Skeletal muscle tissue (tissue), 4 donors: ENCODE results near the gene NT5DC2. TPM values are rescaled to one million over a fixed set of nuclear protein-coding genes. Genes with fewer than 3 reads are reported as not detected.

Experiments used
- H3K27ac ChIP-seq: one replicate; pipeline ENCODE4 v1.7.0; 2013; ENCODE audit warnings: mild to moderate bottlenecking, low read depth, low read length, inconsistent platforms
- H3K27me3 ChIP-seq, 3 donors: one replicate each; pipeline ENCODE4 v1.7.0; 2013; ENCODE audit warnings: low read length in 3 of 3; ENCODE audit not compliant: control insufficient read depth in 3 of 3, insufficient read depth in 3 of 3
- H3K36me3 ChIP-seq, 3 donors: one replicate each; pipeline ENCODE4 v1.7.0; 2013; ENCODE audit warnings: low read length in 3 of 3; ENCODE audit not compliant: control insufficient read depth in 3 of 3, insufficient read depth in 3 of 3
- H3K4me1 ChIP-seq, 3 donors: one replicate each; pipeline ENCODE4 v1.7.0; 2013; ENCODE audit warnings: low read length in 3 of 3, mild to moderate bottlenecking in 3 of 3; ENCODE audit not compliant: control insufficient read depth in 3 of 3, insufficient read depth in 3 of 3
- H3K4me3 ChIP-seq, 3 donors: one replicate each; pipeline ENCODE4 v1.7.0; 2013; ENCODE audit warnings: low read length in 3 of 3
- H3K9ac ChIP-seq, 3 donors: one replicate each; pipeline ENCODE4 v1.7.0; 2013; ENCODE audit warnings: low read length in 3 of 3, mild to moderate bottlenecking in 3 of 3, moderate library complexity in 2 of 3, low read depth in 1 of 3
- H3K9me3 ChIP-seq, 3 donors: one replicate each; pipeline ENCODE4 v1.7.0; 2013; ENCODE audit warnings: low read length in 3 of 3; ENCODE audit not compliant: control insufficient read depth in 3 of 3
- total RNA-seq: library from RNA; depleted of rRNA; stranded (reverse); fragments of >200 nt; gene quantifications from one replicate; pipeline ENCODE4 v1.2.3, GENCODE V29; 2014
- donor health status: Osteomylitis.

Gene NT5DC2
- total RNA-seq, 1 donor from 2014 or later, result 20.9 TPM

- peaks cover 5 to 9% (median 8%) of the 10 kb centered on the region in 3 donors for H3K36me3 ChIP-seq
- no peaks in the 10 kb centered on the region for H3K9me3 ChIP-seq
- peak overlapping the region; percentile 87 to 100 (median 96) for H3K9ac ChIP-seq
- H3K27me3 ChIP-seq, result peaks cover 0 to 3% (median 0%) of the 10 kb centered on the region in 3 donors
- peak overlapping the region; percentile 94 to 98 (median 94) for H3K4me3 ChIP-seq
- peaks cover 33 to 48% (median 35%) of the 10 kb centered on the region in 3 donors for H3K4me1 ChIP-seq
- H3K27ac ChIP-seq, result peak overlapping the region; percentile 93
Observed at GRCh38 chr3:52537726-52538421, 4.2 kb upstream of the NT5DC2 start.

- no peaks in the 10 kb centered on the region for H3K9me3 ChIP-seq
- peaks cover 39 to 55% (median 41%) of the 10 kb centered on the region in 3 donors for H3K4me1 ChIP-seq
Observed at GRCh38 chr3:52537165-52537620, 3.5 kb upstream of the NT5DC2 start.

GRCh38 chr3:52536369-52537164, 2.9 kb upstream of the NT5DC2 start, which contains the start of gene UQCC5:
TSS of gene UQCC5 (plus strand) at chr3:52536605. CDS start at chr3:52536756, 151 bp downstream.
- peaks cover 43 to 61% (median 45%) of the 10 kb centered on the region in 3 donors for H3K4me1 ChIP-seq
- peaks cover 5 to 8% (median 7%) of the 10 kb centered on the region in 3 donors for H3K36me3 ChIP-seq
- no peaks in the 10 kb centered on the region for H3K9me3 ChIP-seq

More at GRCh38 chr3:52537165-52537620, 3.5 kb upstream of the NT5DC2 start:
- H3K27me3 ChIP-seq, result peaks cover 0 to 3% (median 0%) of the 10 kb centered on the region in 3 donors
- peak overlapping the region; percentile 94 to 98 (median 94) for H3K4me3 ChIP-seq
- peak overlapping the region; percentile 87 to 100 (median 96) for H3K9ac ChIP-seq
- H3K36me3 ChIP-seq, result peaks cover 5 to 9% (median 8%) of the 10 kb centered on the region in 3 donors
- H3K27ac ChIP-seq, result peak overlapping the region; percentile 93

GRCh38 chr3:52536112-52536368, 2.4 kb upstream of the NT5DC2 start:
- peaks cover 3 to 8% (median 6%) of the 10 kb centered on the region in 3 donors for H3K36me3 ChIP-seq
- peak overlapping the region; percentile 27 to 50 (median 40) for H3K9ac ChIP-seq
- peaks cover 47 to 65% (median 50%) of the 10 kb centered on the region in 3 donors for H3K4me1 ChIP-seq
- H3K4me3 ChIP-seq, result peak overlapping the region; percentile 58 to 94 (median 62)
- no peaks in the 10 kb centered on the region for H3K9me3 ChIP-seq
- peaks cover 0 to 3% (median 0%) of the 10 kb centered on the region in 3 donors for H3K27me3 ChIP-seq
- peak overlapping the region; percentile 36 for H3K27ac ChIP-seq

More at GRCh38 chr3:52536369-52537164, 2.9 kb upstream of the NT5DC2 start, which contains the start of gene UQCC5:
- peak within 1 kb of the TSS; percentile 93 for H3K27ac ChIP-seq
- peaks cover 0 to 3% (median 0%) of the 10 kb centered on the region in 3 donors for H3K27me3 ChIP-seq
- peak within 1 kb of the TSS; percentile 94 to 98 (median 94) for H3K4me3 ChIP-seq
- H3K9ac ChIP-seq, result peak within 1 kb of the TSS; percentile 87 to 100 (median 96)

- Histone ChIP-seq H3K4me3 (peak overlapping the region in 2 of 3 donors; percentile 62 to 94), H3K9ac (peak overlapping the region; percentile 27 to 50 (median 40)), H3K27me3 (peaks cover 0 to 3% (median 0%) of the 10 kb centered on the region in 3 donors), H3K36me3 (peaks cover 0 to 8% (median 3%) of the 10 kb centered on the region in 3 donors), H3K27ac (peak overlapping the region; percentile 36), H3K9me3 (no peaks in the 10 kb centered on the region), H3K4me1 (peaks cover 52 to 70% (median 55%) of the 10 kb centered on the region in 3 donors)
Observed at GRCh38 chr3:52535411-52536111, 1.9 kb upstream of the NT5DC2 start.

- H3K4me1 ChIP-seq, result peaks cover 60 to 76% (median 62%) of the 10 kb centered on the region in 3 donors
- H3K9ac ChIP-seq, result peak overlapping the region in 2 of 3 donors; percentile 53 to 71
- H3K27me3 ChIP-seq, result peaks cover 0 to 3% (median 0%) of the 10 kb centered on the region in 3 donors
Observed at GRCh38 chr3:52534281-52535183, 875 bp upstream of the NT5DC2 start.

GRCh38 chr3:52532838-52533622, 627 bp downstream of the NT5DC2 start:
- Histone ChIP-seq H3K27ac (no peak overlapping the region), H3K36me3 (peaks cover under 1 to 4% (median 1%) of the 10 kb centered on the region in 3 donors), H3K9ac (peak overlapping the region in 2 of 3 donors; percentile 45 to 69)

More at GRCh38 chr3:52534281-52535183, 875 bp upstream of the NT5DC2 start:
- peak overlapping the region; percentile 23 to 60 (median 60) for H3K4me3 ChIP-seq
- H3K36me3 ChIP-seq, result peaks cover 0 to 8% (median 3%) of the 10 kb centered on the region in 3 donors
- H3K27ac ChIP-seq, result peak overlapping the region; percentile 44
- no peaks in the 10 kb centered on the region for H3K9me3 ChIP-seq

GRCh38 chr3:52532517-52532837, 1.2 kb downstream of the NT5DC2 start:
- peaks cover 42 to 62% (median 53%) of the 10 kb centered on the region in 3 donors for H3K4me1 ChIP-seq
- H3K4me3 ChIP-seq, result peak overlapping the region; percentile 30 to 61 (median 59)
- H3K9me3 ChIP-seq, result no peaks in the 10 kb centered on the region
- H3K36me3 ChIP-seq, result peaks cover 5 to 6% (median 6%) of the 10 kb centered on the region in 3 donors
- H3K9ac ChIP-seq, result peak overlapping the region in 2 of 3 donors; percentile 45 to 69
- no peak overlapping the region for H3K27ac ChIP-seq
- H3K27me3 ChIP-seq, result peaks cover 0 to 3% (median 0%) of the 10 kb centered on the region in 3 donors

More at GRCh38 chr3:52532838-52533622, 627 bp downstream of the NT5DC2 start:
- peaks cover 0 to 3% (median 0%) of the 10 kb centered on the region in 3 donors for H3K27me3 ChIP-seq
- no peaks in the 10 kb centered on the region for H3K9me3 ChIP-seq
- H3K4me1 ChIP-seq, result peaks cover 48 to 67% (median 58%) of the 10 kb centered on the region in 3 donors
- peak overlapping the region; percentile 30 to 61 (median 59) for H3K4me3 ChIP-seq
